HG02623 (cell line): ENCODE data around the gene PLXNA3.

Experiments used
- ATAC-seq: cut with Tn5 transposase; IDR thresholded peaks from one replicate; pipeline ENCODE4 v1.9.1; 2021; ENCODE audit warnings: moderate library complexity; ENCODE audit not compliant: unreplicated experiment

The PLXNA3 gene

GRCh38 chrX:154458116-154458953 lies at the start of gene PLXNA3:
Gene PLXNA3 (plus strand): TSS chrX:154458281. CDS start chrX:154460184, 1,903 bp downstream.
- peak; percentile 40 for ATAC-seq

- no peak for ATAC-seq
Observed at GRCh38 chrX:154408659-154409221, 49.3 kb upstream of the PLXNA3 start.

- no peak for ATAC-seq
Observed at GRCh38 chrX:154409222-154409871, 48.7 kb upstream of the PLXNA3 start, which contains the start of gene DNASE1L1. Gene DNASE1L1 (minus strand): TSS chrX:154409254. CDS start chrX:154405568, 3,686 bp downstream.

GRCh38 chrX:154411981-154412340 lies 46.1 kb upstream of the PLXNA3 start:
- ATAC-seq: peak; percentile 44

- no peak for ATAC-seq
Observed at GRCh38 chrX:154412468-154412867, 45.6 kb upstream of the PLXNA3 start.

- ATAC-seq: no peak
Observed at GRCh38 chrX:154413142-154413541, 44.9 kb upstream of the PLXNA3 start.

- no peak for ATAC-seq
Observed at GRCh38 chrX:154417157-154417556, 40.9 kb upstream of the PLXNA3 start.

GRCh38 chrX:154419189-154419588 lies 38.9 kb upstream of the PLXNA3 start:
- ATAC-seq: no peak

GRCh38 chrX:154419688-154420401 lies 38.2 kb upstream of the PLXNA3 start:
- no peak for ATAC-seq

GRCh38 chrX:154420402-154420756 lies 37.7 kb upstream of the PLXNA3 start:
- no peak for ATAC-seq

- ATAC-seq: no peak
Observed at GRCh38 chrX:154426916-154427770, 30.9 kb upstream of the PLXNA3 start.

- ATAC-seq: peak; percentile 93
Observed at GRCh38 chrX:154428176-154429171, 29.6 kb upstream of the PLXNA3 start, which contains the start of gene ATP6AP1. Gene ATP6AP1 (plus strand): TSS chrX:154428677. CDS start chrX:154428693, 16 bp downstream.

GRCh38 chrX:154429711-154430110 lies 28.4 kb upstream of the PLXNA3 start:
- ATAC-seq: no peak

GRCh38 chrX:154430479-154430878 lies 27.6 kb upstream of the PLXNA3 start:
- no peak for ATAC-seq

- no peak for ATAC-seq
Observed at GRCh38 chrX:154430916-154431315, 27.2 kb upstream of the PLXNA3 start.

- ATAC-seq: no peak
Observed at GRCh38 chrX:154431341-154431740, 26.7 kb upstream of the PLXNA3 start.

- no peak for ATAC-seq
Observed at GRCh38 chrX:154432210-154432609, 25.9 kb upstream of the PLXNA3 start.

GRCh38 chrX:154433605-154434004 lies 24.5 kb upstream of the PLXNA3 start:
- ATAC-seq: no peak
